HEK293 (cell line): ENCODE data around the gene ABHD16A.

Experiments used
- ATF2 ChIP-seq: fragments of 450-650 bp; formaldehyde crosslinking; IDR thresholded peaks from 2 replicates; pipeline ENCODE4 v1.5.1; 2016; ENCODE audit warnings: missing biosample characterization, missing genetic modification characterization, low read depth
- BCL6B ChIP-seq: fragments of 450-650 bp; formaldehyde crosslinking; IDR thresholded peaks from 2 replicates; pipeline ENCODE4 v1.5.1; 2017; ENCODE audit warnings: missing biosample characterization, missing genetic modification characterization
- IKZF3 ChIP-seq: fragments of 450-650 bp; IDR thresholded peaks from 2 replicates; pipeline ENCODE4 v1.5.0; 2018; ENCODE audit warnings: missing biosample characterization, mild to moderate bottlenecking, missing genetic modification characterization, moderate library complexity
- PRDM1 ChIP-seq: fragments of 450-650 bp; formaldehyde crosslinking; IDR thresholded peaks from 2 replicates; pipeline ENCODE4; 2016; ENCODE audit warnings: missing biosample characterization, missing genetic modification characterization
- PRDM10 ChIP-seq: fragments of 450-650 bp; formaldehyde crosslinking; IDR thresholded peaks from 2 replicates; pipeline ENCODE4 v1.5.1; 2016; ENCODE audit warnings: missing biosample characterization, missing genetic modification characterization
- PRDM2 ChIP-seq: fragments of 450-650 bp; formaldehyde crosslinking; IDR thresholded peaks from 2 replicates; pipeline ENCODE4 v1.5.1; 2016; ENCODE audit warnings: missing biosample characterization, missing genetic modification characterization, borderline replicate concordance
- REST ChIP-seq: fragments of 450-650 bp; formaldehyde crosslinking; IDR thresholded peaks from 2 replicates; pipeline ENCODE4 v1.5.1; 2016; ENCODE audit warnings: missing biosample characterization, missing genetic modification characterization
- SP3 ChIP-seq: fragments of 450-650 bp; formaldehyde crosslinking; IDR thresholded peaks from 2 replicates; pipeline ENCODE4 v1.5.1; 2016; ENCODE audit warnings: missing biosample characterization, missing genetic modification characterization
- WT1 ChIP-seq: fragments of 450-650 bp; formaldehyde crosslinking; IDR thresholded peaks from 2 replicates; pipeline ENCODE4 v1.5.1; 2016; ENCODE audit warnings: missing biosample characterization, missing genetic modification characterization
- ZBTB48 ChIP-seq: fragments of 450-650 bp; formaldehyde crosslinking; IDR thresholded peaks from 2 replicates; pipeline ENCODE4 v1.5.1; 2016; ENCODE audit warnings: missing biosample characterization, missing genetic modification characterization
- ZNF10 ChIP-seq: fragments of 450-650 bp; formaldehyde crosslinking; IDR thresholded peaks from 2 replicates; pipeline ENCODE4 v1.5.1; 2017; ENCODE audit warnings: missing biosample characterization, missing genetic modification characterization
- ZNF132 ChIP-seq: fragments of 450-650 bp; formaldehyde crosslinking; IDR thresholded peaks from 2 replicates; pipeline ENCODE4 v1.5.1; 2017; ENCODE audit warnings: missing biosample characterization, missing genetic modification characterization, borderline replicate concordance
- ZNF214 ChIP-seq: fragments of 450-650 bp; formaldehyde crosslinking; IDR thresholded peaks from 2 replicates; pipeline ENCODE4 v1.5.1; 2017; ENCODE audit warnings: missing biosample characterization, mild to moderate bottlenecking, missing genetic modification characterization, borderline replicate concordance
- ZNF24 ChIP-seq: fragments of 450-650 bp; formaldehyde crosslinking; IDR thresholded peaks from 2 replicates; pipeline ENCODE4 v1.5.1; 2016; ENCODE audit warnings: missing biosample characterization, missing genetic modification characterization
- ZNF350 ChIP-seq: fragments of 450-650 bp; formaldehyde crosslinking; IDR thresholded peaks from 2 replicates; pipeline ENCODE4 v1.5.0; 2017; ENCODE audit warnings: missing biosample characterization, mild to moderate bottlenecking, missing genetic modification characterization
- ZNF37A ChIP-seq: fragments of 450-650 bp; IDR thresholded peaks from 2 replicates; pipeline ENCODE4 v1.5.1; 2018; ENCODE audit warnings: missing biosample characterization, missing genetic modification characterization
- ZNF600 ChIP-seq: fragments of 450-650 bp; formaldehyde crosslinking; IDR thresholded peaks from 2 replicates; pipeline ENCODE4 v1.5.1; 2016; ENCODE audit warnings: missing biosample characterization, missing genetic modification characterization
- ZNF639 ChIP-seq: fragments of 450-650 bp; formaldehyde crosslinking; IDR thresholded peaks from 2 replicates; pipeline ENCODE4 v1.5.1; 2016; ENCODE audit warnings: missing biosample characterization, missing genetic modification characterization
- ZNF704 ChIP-seq: fragments of 450-650 bp; formaldehyde crosslinking; IDR thresholded peaks from 2 replicates; pipeline ENCODE4 v1.5.1; 2016; ENCODE audit warnings: missing biosample characterization, missing genetic modification characterization

Gene ABHD16A

GRCh38 chr6:31702819-31703716 lies at the start of gene ABHD16A (continued):
- TF ChIP-seq ZNF704: no peak
- peak; percentile 48; the same call in 1 of the 2 replicates for TF ChIP-seq IKZF3
- TF ChIP-seq WT1 (tag by site-specific recombination): peak; percentile 43; the same call in 1 of the 2 replicates
- TF ChIP-seq PRDM1 (tag by site-specific recombination): no peak
- TF ChIP-seq SP3 (tag by site-specific recombination): peak; percentile 70
- no peak for TF ChIP-seq ZNF132 (tag by site-specific recombination)
- TF ChIP-seq ZNF24 (tag by site-specific recombination): peak; percentile 55; the same call in 1 of the 2 replicates
- TF ChIP-seq ZNF10 (tag by site-specific recombination): 0 out of 2 replicates have a peak, but pooled peaks have one; percentile 9
- TF ChIP-seq ZNF37A (tag by site-specific recombination): no peak
- peak; percentile 100 for TF ChIP-seq PRDM10
- no peak for TF ChIP-seq BCL6B (tag by site-specific recombination)
- TF ChIP-seq ATF2 (tag by site-specific recombination): peak; percentile 83
- TF ChIP-seq ZNF639 (tag by site-specific recombination): no peak
- peak; percentile 25; the same call in 1 of the 2 replicates for TF ChIP-seq ZNF600 (tag by site-specific recombination)
- no peak for TF ChIP-seq ZNF350 (tag by site-specific recombination)
- no peak; the same call in 1 of the 2 replicates for TF ChIP-seq REST (tag by site-specific recombination)
- TF ChIP-seq PRDM2: no peak
- no peak for TF ChIP-seq ZNF214 (tag by site-specific recombination)
- peak; percentile 50; the same call in 1 of the 2 replicates for TF ChIP-seq ZBTB48 (tag by site-specific recombination)
